Middle frontal gyrus (tissue), 1 donor: ENCODE measurements around the gene RNASEH2C.
"Not testable (repeated sequence)": the region's sequence is repeated elsewhere in the genome, so short reads cannot be mapped to it uniquely, and the experiment has no call there.

ENCODE experiments used
- DNase-seq: peaks from one replicate; pipeline ENCODE4 v3.0.0-alpha.2; 2015; ENCODE audit warnings: low spot score; ENCODE audit errors: extremely low spot score

The RNASEH2C gene

DNA sequence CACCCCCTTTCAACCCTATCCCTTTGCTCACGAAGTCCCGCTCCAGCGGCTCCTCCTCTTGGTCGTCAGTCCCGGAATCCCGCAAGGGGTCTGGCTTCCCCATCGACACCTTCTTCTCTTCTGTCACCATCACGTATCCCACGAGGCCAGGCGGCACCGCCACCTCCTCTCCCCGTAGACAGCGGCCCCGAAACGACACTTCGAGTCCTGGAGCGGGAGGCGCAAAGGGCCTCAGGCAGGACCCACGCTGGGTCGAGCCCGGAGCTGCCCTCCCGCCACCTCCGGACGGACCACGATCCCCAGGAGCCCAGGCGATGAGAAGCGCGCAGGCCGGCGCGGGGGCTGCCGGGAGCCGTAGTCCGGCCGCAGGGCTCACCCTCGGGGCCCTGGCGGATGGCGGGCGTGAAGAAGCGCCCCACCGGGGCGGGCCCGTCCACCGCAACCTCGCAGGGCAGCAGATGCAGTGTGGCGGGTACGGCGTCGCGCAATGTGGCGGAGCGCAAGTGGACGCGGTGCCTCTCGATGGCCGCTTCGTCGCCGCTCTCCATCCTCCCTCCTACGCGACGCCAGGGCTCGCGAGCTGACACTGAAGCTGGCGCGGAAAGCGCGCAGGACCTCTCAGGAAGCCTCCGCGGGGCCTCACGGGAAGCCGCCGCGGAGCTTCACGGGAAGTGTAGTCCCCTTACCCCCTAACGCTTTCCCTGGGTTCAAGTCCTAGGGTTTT, at the start of gene RNASEH2C:
RNASEH2C (minus strand) TSS at position 588 of the 724 bp plus-strand sequence; CDS start at position 548, 40 bp downstream.
- DNase-seq: peak; percentile 80

GRCh38 chr11:65767806-65768205, 47.2 kb upstream of the RNASEH2C start:
- not testable (repeated sequence) for DNase-seq

- no peak for DNase-seq
Measured at GRCh38 chr11:65767406-65767805, 46.8 kb upstream of the RNASEH2C start.

DNA sequence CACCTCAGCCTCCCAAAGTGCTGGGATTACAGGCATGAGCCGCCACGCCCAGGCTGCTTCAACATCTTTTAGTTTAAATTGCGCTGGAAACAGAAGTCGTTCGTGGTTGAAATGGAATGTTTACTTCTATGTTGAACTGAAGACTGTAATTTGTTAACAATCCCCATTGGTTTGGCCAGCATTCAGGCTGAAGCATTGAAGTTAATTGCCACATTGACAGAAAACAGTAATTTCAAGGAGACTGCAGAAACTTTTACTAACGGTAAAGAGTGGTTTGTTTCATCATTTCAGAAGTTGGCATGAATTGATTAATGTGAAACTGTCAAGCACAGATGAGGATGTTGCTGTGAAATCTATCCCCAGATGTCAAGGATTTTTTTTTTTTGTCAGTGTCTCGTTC, 45.9 kb upstream of the RNASEH2C start:
- no peak for DNase-seq

GRCh38 chr11:65764434-65764833, 43.8 kb upstream of the RNASEH2C start:
- DNase-seq: no peak

DNA sequence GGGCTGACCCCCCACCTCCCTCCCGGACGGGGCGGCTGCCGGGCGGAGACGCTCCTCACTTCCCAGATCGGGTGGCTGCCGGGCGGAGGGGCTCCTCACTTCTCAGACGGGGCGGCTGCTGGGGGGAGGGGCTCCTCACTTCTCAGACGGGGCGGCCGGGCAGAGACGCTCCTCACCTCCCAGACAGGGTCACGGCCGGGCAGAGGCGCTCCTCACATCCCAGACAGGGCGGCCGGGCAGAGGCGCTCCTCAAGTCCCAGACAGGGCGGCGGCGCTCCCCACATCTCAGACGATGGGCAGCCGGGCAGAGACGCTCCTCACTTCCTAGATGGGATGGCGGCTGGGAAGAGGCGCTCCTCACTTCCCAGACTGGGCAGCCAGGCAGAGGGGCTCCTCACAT, 42.2 kb upstream of the RNASEH2C start:
- DNase-seq: not testable (repeated sequence)

- not testable (repeated sequence) for DNase-seq
Measured at GRCh38 chr11:65762169-65762568, 41.6 kb upstream of the RNASEH2C start.

DNA sequence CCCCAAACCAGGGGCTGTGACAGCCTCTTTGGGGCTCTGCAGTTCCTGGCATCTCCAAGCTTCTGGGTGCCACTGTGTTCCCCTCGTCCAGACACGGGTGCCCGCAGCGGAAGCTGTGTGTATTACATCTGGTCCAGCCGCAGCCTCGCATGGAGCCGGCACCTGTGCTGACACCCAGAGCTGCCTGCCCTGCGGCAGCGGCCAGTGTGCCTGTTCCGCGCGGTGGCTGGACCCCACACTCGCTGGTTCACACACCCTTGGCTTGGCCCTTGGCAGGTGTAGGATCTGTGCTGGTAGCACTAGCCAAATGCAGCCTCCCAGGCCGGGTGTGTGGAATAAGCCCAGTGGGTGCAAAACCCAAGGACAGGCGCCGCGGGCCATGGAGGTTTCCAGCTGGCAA, 24.5 kb upstream of the RNASEH2C start:
- DNase-seq: no peak

DNA sequence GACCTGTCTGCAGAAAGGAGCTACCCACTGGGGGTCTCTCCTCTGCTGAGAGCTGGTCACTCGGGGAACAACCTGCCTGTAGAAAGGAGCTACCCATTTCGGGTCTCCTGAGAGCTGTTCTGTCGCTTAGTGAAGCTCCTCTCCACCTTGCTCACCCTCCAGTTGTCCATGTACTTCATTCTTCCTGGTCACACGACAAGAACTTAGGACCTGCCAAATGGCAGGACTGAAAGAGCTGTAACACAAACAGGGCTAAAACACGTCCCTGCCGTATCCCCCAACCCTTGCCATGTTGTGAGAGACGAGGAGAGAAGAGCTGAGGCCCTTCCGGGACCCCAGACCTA, 24.1 kb upstream of the RNASEH2C start:
- no peak for DNase-seq

- DNase-seq: no peak
Measured at GRCh38 chr11:65744026-65744698, 23.6 kb upstream of the RNASEH2C start.

GRCh38 chr11:65743681-65744025, 23.1 kb upstream of the RNASEH2C start:
- no peak for DNase-seq

DNA sequence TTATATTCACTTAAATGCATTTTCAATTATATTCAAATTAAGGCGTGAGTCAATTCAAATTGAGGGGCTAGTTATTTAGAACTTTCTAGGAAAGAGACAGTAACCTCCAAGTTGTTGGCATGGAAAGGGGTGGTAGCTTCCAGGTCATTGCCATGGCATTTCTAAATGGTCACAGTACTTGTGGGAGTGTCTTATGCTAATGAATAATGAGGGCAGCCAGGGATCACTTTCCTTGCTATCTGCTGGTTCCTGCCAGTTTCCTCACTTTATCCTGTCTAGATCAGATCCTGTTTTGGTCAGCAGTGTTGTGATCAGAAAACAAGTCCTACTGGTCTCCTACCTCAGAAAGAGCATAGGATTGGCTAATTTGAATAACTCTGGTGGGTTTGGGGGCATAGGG, 21.8 kb upstream of the RNASEH2C start:
- DNase-seq: no peak

- DNase-seq: no peak
Measured at GRCh38 chr11:65741185-65741584, 20.6 kb upstream of the RNASEH2C start.

DNA sequence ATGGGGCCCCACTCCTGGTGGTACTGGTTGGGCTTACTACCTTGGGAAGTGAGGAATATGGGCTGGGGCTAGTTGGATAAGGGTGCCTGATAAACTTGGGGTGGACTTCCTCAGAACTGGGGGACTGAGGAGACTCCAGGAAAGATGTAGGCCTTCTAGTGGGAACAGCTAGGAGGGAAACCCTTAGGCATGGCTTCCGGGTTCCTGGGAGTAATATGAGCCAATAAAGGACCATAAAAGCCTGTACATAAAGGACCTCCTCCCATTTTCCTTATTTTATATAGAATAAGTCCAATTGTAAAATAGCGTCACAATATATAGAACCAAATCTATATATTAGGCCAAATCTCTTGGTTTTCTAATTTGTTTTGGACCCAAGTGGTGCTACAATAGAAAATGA, 18.4 kb upstream of the RNASEH2C start:
- no peak for DNase-seq

DNA sequence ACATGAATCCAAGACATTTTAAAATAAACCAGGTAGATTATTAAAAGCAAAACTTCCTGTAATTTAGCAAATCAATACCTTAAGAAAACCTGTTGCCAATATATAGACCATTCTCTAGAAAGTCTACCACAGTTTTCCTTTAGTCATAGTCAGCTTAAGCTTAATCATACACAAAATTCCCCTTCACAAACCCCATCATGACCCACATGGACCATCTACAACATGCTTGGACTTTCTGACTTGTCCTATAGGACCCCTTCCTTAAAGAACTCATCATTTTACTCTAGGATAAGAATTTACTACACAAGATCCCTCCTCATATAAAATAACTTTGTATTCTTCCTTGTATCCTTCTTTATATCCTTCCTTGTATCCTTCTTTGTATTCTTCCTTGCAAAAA, 16.2 kb upstream of the RNASEH2C start:
- DNase-seq: no peak

- DNase-seq: not testable (repeated sequence)
Measured at GRCh38 chr11:65735111-65735510, 14.5 kb upstream of the RNASEH2C start.

DNA sequence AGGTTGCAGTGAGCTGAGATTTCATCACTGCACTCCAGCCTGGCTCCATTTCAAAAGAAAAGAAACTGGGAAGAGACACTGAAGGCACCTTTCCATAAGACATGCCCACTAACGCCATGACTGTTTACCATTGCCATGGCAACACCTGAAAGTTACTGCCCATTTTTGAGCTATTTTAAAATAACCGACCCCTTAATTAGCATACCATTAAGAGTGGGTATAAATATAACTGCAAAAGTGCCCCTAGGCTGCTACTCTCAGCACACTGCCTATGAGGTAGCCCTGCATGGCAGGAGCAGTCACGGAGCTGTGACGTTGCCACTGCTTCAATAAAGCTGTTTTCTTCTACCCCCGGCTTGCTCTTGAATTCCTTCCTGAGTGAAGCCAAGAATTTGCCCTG, 9.9 kb upstream of the RNASEH2C start:
- no peak for DNase-seq

- DNase-seq: no peak
Measured at GRCh38 chr11:65727865-65728264, 7.3 kb upstream of the RNASEH2C start.

DNA sequence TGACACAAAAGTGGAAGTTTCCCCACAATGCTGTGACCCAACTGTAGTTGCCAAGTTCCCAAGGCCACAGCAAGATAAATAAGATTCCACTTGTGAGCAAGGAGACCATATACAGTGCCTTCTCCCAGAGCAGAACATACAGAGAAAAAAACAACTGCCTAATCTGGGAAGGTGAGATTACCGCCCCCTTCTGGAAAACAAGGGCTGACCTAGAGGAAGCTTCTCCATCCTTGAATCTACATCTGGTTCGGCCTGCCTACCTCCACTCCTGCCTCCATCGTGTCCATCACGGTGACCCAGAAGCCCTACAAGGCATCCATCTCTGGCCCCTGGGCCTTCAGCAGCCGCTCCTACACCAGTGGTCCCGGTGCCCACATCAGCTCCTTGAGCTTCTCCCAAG, 6.1 kb upstream of the RNASEH2C start:
- DNase-seq: no peak

GRCh38 chr11:65722261-65722660, 1.7 kb upstream of the RNASEH2C start:
- no peak for DNase-seq

DNA sequence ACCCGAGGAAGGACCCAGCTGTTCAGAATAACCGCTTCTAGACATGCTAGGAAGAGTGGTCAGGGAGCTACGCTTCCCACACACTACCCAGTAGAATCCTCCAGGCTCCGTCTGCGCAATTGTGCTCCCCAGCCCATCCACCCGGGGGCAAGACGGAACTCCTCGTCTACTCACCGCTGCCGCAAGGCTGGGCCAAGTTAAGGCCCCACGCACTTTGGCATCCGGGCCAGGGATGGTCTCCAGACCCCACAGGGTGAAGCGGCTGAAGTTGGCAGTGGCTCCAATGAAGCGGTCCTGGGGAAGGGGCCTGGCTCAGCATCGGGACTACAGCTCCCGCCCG, 757 bp downstream of the RNASEH2C start:
- no peak for DNase-seq

- no peak for DNase-seq
Measured at GRCh38 chr11:65718964-65719492, 1.6 kb downstream of the RNASEH2C start.

DNA sequence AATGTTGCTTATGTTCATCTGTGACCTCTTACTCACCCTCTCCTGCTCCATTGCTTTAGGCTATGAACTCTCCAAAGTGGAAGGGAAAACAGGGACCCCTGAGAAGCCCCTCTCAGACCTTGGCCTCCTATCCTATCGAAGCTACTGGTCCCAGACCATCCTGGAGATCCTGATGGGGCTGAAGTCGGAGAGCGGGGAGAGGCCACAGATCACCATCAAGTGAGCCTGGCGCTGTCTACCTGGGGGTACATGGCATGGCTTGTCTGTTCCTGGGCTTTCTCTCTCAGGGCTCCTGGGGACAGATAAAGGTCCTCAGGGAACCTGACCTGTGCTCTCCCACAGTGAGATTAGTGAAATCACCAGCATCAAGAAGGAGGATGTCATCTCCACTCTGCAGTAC, 2.1 kb downstream of the RNASEH2C start:
- DNase-seq: no peak
